HG02759 (cell line): Measurements from ENCODE around the gene POLR1H.

Source experiments
- ATAC-seq: cut with Tn5 transposase; IDR thresholded peaks from one replicate; pipeline ENCODE4 v1.9.1; 2021; ENCODE audit warnings: mild to moderate bottlenecking, moderate library complexity; ENCODE audit not compliant: unreplicated experiment

The POLR1H gene

GRCh38 chr6:30061858-30062458 lies 893 bp downstream of the POLR1H start:
- ATAC-seq: no peak

GRCh38 chr6:30062471-30063178 lies 1.6 kb downstream of the POLR1H start:
- ATAC-seq: no peak

- ATAC-seq: no peak
Observed at GRCh38 chr6:30063315-30063714, 2.2 kb downstream of the POLR1H start.

GRCh38 chr6:30066082-30066481 lies 5.0 kb downstream of the POLR1H start:
- no peak for ATAC-seq

GRCh38 chr6:30066577-30067459 lies 5.8 kb downstream of the POLR1H start, which contains the start of gene PPP1R11:
PPP1R11 (plus strand) TSS chr6:30067198; CDS start chr6:30067411, 213 bp downstream.
- peak; percentile 96 for ATAC-seq

GRCh38 chr6:30067460-30068139 lies 6.5 kb downstream of the POLR1H start:
- no peak for ATAC-seq

- ATAC-seq: no peak
Observed at GRCh38 chr6:30071081-30071818, 10.2 kb downstream of the POLR1H start.

GRCh38 chr6:30071858-30072257 lies 10.8 kb downstream of the POLR1H start:
- ATAC-seq: no peak

GRCh38 chr6:30073489-30074235 lies 12.6 kb downstream of the POLR1H start:
- ATAC-seq: no peak

GRCh38 chr6:30074331-30075093 lies 13.4 kb downstream of the POLR1H start:
- ATAC-seq: no peak

GRCh38 chr6:30075094-30075789 lies 14.2 kb downstream of the POLR1H start, which contains the start of gene RNF39:
RNF39 (minus strand) TSS chr6:30075769; CDS start chr6:30075585, 184 bp downstream.
- ATAC-seq: no peak

- ATAC-seq: no peak
Observed at GRCh38 chr6:30075790-30076732, 15.0 kb downstream of the POLR1H start.

GRCh38 chr6:30077218-30077617 lies 16.2 kb downstream of the POLR1H start:
- ATAC-seq: no peak

GRCh38 chr6:30087876-30088275 lies 26.8 kb downstream of the POLR1H start:
- ATAC-seq: no peak

- no peak for ATAC-seq
Observed at GRCh38 chr6:30091577-30092381, 30.7 kb downstream of the POLR1H start.

- ATAC-seq: no peak
Observed at GRCh38 chr6:30092852-30093543, 31.9 kb downstream of the POLR1H start.
